Measurements from ENCODE around the gene HPCAL1. TPM values are rescaled to one million over a fixed set of nuclear protein-coding genes. Genes with fewer than 3 reads are reported as not detected.

Gene HPCAL1
- total RNA-seq, 1 experiment from 2014 or later, result 159 TPM

DNA sequence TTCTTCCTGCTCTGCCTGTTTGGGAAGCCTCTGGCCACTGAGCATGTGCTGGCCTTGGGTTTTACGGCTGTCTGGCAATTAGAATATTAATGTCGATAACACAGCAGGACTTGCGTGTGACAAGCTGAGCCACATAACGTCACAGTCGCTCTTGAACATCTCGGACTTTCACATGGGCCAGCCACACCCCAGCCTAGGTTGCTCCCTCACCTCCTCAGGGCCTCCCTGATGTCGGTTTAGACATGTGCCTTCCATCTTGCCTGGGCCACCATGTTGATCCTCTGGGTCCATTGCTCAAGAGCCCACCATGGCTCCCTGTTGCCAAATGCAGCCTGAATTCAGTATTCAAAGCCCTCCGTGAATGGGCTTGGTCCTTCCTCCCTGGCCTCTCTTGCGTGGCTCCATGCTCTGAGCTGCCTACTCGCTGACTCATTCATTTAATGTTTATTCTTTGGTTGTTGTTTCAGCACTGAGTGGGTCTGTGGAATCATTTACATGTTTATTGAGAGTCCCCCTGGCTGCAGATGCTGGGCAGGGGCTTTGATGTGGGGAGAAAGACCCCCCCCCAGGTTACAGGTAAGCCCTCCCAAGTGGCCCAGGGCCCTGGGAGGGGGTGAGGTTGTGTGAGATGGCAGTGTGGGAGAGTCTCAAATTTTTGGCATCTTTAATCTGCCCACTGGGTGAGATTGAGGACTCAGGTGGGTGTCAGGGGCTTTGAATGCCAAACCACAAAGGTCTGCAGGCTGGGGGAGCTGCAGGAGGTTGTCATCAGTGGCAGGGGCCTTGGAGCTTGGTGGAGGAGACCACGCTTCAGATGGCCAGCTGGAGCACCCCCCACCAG is 83.4 kb downstream of the HPCAL1 start:
- H3K4me3 ChIP-seq, result no peak overlapping the region
- no peaks in the 10 kb centered on the region for H3K9me3 ChIP-seq
- no peaks in the 10 kb centered on the region for H3K27me3 ChIP-seq
- H3K36me3 ChIP-seq, result peaks cover 16% of the 10 kb centered on the region
- peak; percentile 63 for DNase-seq

DNA sequence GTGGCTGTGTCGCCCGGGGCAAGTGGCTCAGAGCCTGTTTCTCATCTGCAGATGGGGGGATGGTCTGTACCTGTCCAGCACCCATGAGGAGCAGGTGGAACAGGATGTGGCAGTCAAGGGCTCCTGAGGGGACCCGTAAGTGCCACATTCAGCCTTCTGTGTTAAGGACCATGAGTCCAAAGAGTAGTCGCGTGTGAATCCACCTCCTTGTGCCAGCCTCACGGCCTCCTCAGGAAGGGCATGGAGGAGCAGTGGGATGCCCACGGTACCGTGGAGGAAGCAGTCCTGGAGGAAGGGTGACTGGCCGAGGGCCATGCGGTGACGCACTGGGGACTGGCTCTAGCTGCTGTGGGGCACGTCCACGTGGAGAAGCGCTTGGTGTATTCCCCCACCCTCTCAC is 84.3 kb downstream of the HPCAL1 start:
- Histone ChIP-seq H3K9me3 (no peaks in the 10 kb centered on the region), H3K27me3 (no peaks in the 10 kb centered on the region), H3K4me3 (no peak overlapping the region), H3K36me3 (peaks cover 18% of the 10 kb centered on the region)
- DNase-seq, result no peak

DNA sequence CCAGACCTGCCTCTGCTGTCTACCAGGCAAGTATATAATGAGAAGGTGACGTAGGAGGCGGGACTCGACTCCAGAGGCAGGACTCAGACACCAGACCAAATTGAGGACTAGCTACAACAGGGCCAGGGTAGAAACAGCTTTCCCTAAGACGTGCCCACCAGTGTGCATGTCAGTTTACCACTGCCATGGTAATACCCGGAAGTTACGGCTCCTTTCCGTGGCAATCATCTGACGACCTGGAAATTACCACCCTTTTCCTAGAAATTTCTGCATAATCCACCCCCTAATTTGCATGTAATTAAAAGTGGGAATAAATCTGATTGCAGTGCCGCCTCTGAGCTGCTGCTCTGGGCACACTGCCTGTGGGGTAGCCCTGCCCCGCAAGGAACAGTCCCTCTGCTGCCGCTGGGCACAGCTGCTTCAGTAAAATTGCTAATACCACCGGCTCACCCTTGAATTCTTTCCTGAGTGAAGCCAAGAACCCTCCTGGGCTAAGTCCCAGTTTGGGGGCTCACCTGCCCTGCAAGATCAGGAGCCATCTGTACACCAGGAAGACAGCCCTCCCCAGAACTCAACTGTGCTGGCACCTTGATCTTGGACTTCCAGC is 86.4 kb downstream of the HPCAL1 start:
- Histone ChIP-seq H3K9me3 (no peaks in the 10 kb centered on the region), H3K4me3 (no peak overlapping the region), H3K36me3 (peaks cover 20% of the 10 kb centered on the region), H3K27me3 (no peaks in the 10 kb centered on the region)
- DNase-seq, result no peak

DNA sequence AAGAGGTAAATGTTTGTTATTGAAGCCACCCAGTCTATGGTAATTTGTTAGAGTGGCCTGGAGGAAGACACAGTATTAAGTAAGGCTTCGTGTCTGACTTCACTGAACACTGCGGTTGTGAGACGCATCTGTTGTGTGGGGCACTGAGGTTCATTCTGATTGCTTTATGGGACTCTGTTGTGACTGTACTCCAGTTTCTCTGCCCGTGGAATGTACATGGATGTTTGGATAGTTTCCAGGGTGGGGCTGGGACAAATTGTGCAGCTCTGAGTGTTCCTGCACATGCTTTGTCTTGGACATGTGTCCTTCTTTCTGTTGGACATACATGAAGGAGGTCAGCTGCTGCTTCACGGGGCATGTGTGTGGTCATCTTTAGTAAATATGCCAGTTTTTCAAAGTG is 86.9 kb downstream of the HPCAL1 start:
- Histone ChIP-seq H3K4me3 (no peak overlapping the region), H3K36me3 (peaks cover 20% of the 10 kb centered on the region), H3K27me3 (no peaks in the 10 kb centered on the region), H3K9me3 (no peaks in the 10 kb centered on the region)
- no peak for DNase-seq

DNA sequence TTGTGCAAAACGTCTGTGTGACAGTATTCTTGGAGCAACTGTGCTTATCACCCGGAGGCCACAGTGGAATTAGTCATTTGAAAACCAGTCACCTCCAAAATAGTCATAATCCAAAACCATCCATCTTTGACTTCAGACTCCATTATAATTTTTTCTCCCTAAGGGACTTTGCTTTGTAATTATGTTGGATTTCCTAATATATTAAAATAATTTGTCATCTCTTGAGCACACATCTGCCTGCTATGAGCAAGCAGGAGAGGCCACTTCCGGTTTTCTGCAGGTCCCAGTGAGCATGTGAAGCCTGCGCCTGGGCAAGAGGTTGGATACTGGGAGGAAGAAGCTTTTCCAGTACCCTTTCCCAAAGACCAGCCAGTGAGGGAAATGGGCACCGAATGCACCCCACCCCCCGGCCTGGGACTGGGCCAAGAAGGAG is 87.7 kb downstream of the HPCAL1 start:
- Histone ChIP-seq H3K4me3 (no peak overlapping the region), H3K27me3 (no peaks in the 10 kb centered on the region), H3K9me3 (no peaks in the 10 kb centered on the region), H3K36me3 (peaks cover 20% of the 10 kb centered on the region)
- DNase-seq, result no peak

DNA sequence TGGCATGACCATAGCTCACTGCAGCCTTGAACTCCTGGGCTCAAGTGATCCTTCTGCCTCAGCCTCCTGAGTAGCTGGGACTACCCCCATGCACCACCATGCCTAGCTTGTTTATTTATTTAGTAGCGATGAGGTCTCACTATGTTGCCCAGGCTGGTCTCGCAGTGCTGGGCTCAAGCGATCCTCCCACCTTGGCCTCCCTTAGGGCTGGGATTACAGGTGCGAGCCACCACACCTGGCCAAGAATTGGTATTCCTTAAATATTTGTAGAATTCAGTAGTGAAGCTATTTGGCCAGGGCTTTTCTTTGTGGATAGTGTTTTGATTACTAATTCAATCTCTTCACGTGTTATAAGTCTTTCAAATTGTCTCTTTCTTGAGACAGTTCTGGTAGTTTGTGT is 89.4 kb downstream of the HPCAL1 start:
- H3K9me3 ChIP-seq, result no peaks in the 10 kb centered on the region
- no peak for DNase-seq
- no peak overlapping the region for H3K4me3 ChIP-seq
- no peaks in the 10 kb centered on the region for H3K27me3 ChIP-seq
- peaks cover 24% of the 10 kb centered on the region for H3K36me3 ChIP-seq

DNA sequence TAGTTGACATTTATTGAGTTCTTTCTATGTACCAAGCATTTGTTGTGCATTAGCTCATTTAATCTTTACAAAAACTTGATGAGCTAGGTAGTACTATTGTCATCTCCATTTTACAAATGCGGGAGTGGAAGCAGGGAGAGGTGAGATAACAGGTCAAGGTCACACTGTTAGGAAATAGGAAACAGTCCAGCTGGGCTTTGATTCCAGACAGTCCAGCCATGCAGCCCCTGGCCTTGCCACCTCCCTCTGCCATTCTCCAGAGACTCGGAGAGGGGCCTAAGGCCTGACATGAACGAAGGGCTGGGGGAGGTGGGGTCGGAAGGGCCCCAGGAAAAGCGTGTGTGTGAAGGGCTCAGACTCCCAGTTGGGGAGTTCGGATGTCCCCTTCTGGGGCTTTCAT is 89.8 kb downstream of the HPCAL1 start:
- Histone ChIP-seq H3K36me3 (peaks cover 24% of the 10 kb centered on the region), H3K9me3 (no peaks in the 10 kb centered on the region), H3K27me3 (no peaks in the 10 kb centered on the region), H3K4me3 (no peak overlapping the region)
- DNase-seq, result no peak

DNA sequence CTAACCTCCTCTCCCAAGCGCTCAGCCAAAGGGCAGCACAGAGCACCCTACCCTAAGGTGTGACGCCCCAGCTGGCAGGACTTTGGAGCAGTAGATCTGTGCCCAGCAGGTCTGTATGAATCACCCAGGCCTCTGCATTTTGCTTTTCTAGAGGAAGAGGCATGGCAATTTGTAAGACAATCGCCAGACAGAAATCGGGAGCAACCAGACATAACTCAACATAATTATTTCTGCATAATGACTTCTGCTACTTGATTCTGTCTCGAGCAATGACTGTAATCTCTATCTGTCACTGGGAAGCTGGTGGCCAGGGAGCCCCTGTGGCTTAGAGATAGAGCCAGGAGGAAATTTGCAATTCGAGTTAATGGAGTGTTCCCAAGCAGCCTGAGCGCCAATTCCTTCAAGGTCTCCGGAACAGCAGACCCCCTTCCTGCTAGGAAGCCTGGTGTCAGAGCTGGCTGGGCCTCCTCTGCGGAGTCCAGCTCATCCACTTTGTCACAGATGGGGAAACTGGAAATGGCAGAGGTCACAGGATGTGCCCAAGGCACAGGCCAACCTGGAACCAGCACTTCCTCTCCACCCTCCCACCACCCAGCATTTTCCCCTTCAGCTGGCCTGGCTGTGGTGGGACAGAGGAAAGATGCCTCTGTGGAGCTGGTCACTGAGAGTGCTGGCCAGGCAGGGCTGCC is 90.4 kb downstream of the HPCAL1 start:
- Histone ChIP-seq H3K36me3 (peaks cover 21% of the 10 kb centered on the region), H3K9me3 (no peaks in the 10 kb centered on the region), H3K4me3 (no peak overlapping the region), H3K27me3 (no peaks in the 10 kb centered on the region)
- DNase-seq, result peak; percentile 29

DNA sequence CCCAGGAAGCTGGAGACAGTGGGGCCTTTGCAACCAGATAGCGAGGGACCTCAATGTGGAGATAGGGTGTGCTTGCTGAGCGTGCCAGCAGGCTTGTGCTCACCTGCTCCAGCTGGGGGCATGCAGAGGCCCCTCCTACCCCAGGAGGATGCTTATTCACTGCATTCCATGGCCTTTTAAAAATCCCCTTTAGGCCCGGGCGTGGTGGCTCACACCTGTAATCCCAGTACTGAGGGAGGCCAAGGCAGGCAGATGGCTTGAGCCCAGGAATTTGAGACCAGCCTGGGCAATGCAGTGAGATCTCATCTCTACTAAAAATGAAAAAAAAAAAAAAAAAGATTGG is 90.9 kb downstream of the HPCAL1 start:
- Histone ChIP-seq H3K9me3 (no peaks in the 10 kb centered on the region), H3K27me3 (no peaks in the 10 kb centered on the region), H3K4me3 (no peak overlapping the region), H3K36me3 (peaks cover 20% of the 10 kb centered on the region)
- DNase-seq, result no peak

DNA sequence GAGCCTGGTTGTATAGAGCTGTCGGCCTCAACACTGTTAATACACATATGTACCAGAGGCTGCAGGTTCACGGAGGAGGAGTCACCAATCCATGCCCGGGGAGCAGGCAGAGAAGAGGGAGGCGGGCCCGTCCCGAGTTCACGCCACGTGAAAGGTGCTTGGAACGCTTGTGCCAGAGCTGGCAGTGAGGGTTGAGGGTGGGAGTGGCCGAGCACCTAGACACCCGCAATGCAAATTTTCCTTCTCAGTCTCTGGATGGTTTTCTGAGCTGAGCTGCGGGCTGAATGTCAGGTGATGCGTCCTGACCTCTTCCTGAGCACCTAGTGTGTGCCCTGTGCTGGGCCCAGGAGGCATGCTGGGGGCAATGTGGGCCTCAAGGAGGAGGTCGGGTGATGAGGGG is 93.2 kb downstream of the HPCAL1 start:
- Histone ChIP-seq H3K9me3 (no peaks in the 10 kb centered on the region), H3K4me3 (no peak overlapping the region), H3K27me3 (no peaks in the 10 kb centered on the region), H3K36me3 (peaks cover 28% of the 10 kb centered on the region)
- DNase-seq, result no peak

DNA sequence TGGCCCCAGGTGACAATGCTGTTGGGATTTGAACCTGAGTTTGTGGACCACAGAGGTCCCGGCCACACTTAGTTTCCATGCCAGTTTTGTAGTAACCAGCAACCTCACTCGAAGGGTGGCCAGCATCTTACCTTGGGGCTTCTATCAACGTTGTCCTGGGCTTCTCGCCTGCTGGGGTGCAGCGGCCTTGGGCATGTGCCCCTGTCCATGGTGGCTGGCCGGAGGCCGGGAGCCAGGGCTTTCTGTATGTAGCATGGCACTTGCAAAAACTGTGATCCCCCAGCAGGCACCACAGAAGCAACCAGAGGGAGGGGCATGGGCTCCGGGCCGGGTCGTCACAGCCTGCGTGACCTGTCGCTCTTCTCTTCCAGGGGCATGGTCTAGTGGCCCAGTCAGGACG is 93.8 kb downstream of the HPCAL1 start:
- Histone ChIP-seq H3K4me3 (no peak overlapping the region), H3K36me3 (peaks cover 28% of the 10 kb centered on the region), H3K27me3 (no peaks in the 10 kb centered on the region), H3K9me3 (no peaks in the 10 kb centered on the region)
- no peak for DNase-seq

DNA sequence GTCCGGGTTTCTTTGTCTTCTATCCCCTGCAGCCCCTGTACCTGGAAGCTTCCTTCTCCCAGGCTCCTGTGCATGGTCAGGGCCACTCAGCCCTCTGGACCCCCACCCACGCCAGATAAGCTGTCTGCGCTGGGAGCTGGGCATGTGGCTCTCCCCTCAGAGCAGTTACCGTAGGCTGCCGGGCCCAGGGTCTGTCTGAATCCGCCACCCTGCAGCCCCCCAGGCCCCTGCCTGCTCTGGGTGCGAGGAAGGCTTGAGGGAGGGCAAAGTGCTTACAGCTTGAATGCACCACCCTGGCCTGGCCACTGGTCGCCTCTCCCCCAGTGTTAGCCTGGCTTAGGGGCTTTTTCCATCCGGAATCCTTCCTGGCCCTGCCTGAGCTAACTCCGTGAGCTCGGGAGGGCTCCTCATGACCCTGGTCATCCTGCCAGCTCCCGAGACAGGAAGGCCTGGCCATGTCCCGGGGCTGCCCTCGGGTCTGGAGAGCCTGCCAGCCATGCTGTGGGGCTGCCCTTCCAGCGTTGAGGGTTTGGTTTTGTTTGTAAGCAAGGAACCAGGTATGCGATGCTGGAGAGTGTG is 94.7 kb downstream of the HPCAL1 start:
- Histone ChIP-seq H3K27me3 (no peaks in the 10 kb centered on the region), H3K4me3 (no peak overlapping the region), H3K9me3 (no peaks in the 10 kb centered on the region), H3K36me3 (peaks cover 34% of the 10 kb centered on the region)
- no peak for DNase-seq

DNA sequence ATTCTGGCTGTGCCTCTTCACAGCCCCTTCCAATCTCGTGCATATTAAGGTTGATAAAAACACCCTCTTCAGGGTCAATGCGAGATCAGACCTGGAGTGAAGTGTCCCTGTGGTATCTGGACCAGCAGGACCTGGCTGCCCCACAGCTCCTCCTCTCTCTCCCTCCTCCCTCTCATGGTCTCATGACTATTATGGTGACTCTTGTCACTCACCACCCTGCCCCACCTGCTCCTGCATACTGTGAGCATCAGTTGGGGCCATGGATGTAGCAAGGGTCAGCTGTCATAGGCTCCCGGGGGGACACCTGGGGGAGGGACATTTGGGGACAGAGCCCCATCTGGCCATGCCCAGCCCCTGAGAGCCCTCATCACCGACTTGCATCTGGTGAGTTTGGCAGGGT is 95.2 kb downstream of the HPCAL1 start:
- Histone ChIP-seq H3K36me3 (peaks cover 34% of the 10 kb centered on the region), H3K27me3 (no peaks in the 10 kb centered on the region), H3K4me3 (no peak overlapping the region), H3K9me3 (no peaks in the 10 kb centered on the region)
- no peak for DNase-seq

DNA sequence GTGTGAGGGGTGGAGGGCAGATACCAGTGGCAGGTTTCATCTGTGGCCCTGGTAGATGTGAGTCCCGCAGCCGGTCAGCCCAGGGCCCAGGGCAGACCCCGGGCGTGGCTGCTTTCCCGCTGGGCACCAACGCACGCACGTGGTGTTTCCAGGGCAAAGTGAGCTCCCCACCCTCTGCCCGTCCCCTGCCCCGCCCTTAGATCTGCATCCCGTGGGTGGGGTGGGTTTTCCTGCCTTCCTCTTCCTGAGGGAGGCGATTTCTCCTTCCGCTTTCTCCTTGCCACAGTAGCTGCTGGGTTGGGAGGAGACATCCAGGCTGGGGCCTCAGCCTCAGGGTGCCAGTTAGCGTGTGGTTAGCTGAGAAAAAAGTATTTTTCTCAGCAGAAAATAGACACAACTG is 95.8 kb downstream of the HPCAL1 start:
- no peak for DNase-seq
- peaks cover 33% of the 10 kb centered on the region for H3K36me3 ChIP-seq
- no peak overlapping the region for H3K4me3 ChIP-seq
- no peaks in the 10 kb centered on the region for H3K27me3 ChIP-seq
- no peaks in the 10 kb centered on the region for H3K9me3 ChIP-seq

DNA sequence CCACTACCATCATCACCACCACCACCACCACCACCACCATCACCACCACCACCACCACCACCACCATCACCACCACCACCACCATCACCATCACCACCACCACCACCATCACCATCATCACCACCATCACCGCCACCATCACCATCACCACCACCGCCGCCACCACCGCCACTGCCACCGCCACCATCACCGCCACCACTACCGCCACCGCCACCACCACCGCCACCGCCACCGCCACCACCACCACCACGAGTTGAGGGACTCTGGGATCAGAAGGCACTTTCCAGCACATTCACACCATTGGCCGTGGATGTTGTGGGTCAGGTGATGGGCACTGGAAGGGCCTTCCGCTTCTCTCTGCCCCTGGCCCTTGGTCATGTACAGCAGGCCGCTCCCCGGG is 96.7 kb downstream of the HPCAL1 start:
- no peak for DNase-seq
- H3K4me3 ChIP-seq, result no peak overlapping the region
- peaks cover 41% of the 10 kb centered on the region for H3K36me3 ChIP-seq
- H3K27me3 ChIP-seq, result no peaks in the 10 kb centered on the region
- H3K9me3 ChIP-seq, result no peaks in the 10 kb centered on the region

DNA sequence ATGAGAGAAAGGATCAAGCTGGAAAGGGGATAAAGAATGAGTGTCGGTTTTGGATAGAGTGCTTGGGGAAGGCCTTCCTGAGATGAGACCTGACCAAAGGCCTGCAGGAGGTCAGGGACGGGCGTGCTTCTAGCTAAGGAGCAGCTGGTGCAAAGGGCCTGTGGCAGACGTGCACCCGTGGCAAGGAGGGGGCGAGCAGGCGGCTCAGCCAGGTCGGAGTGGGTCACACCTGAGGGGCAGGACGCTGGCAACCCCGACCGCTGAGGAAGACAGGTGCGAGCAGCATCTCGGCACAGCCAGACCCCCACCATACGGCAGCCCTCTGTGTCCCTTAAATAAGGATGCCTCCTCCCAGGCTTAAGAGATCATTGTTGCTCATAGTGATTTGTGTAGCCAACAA is 97.3 kb downstream of the HPCAL1 start:
- no peak overlapping the region for H3K4me3 ChIP-seq
- no peaks in the 10 kb centered on the region for H3K27me3 ChIP-seq
- peaks cover 42% of the 10 kb centered on the region for H3K36me3 ChIP-seq
- H3K9me3 ChIP-seq, result no peaks in the 10 kb centered on the region
- no peak for DNase-seq

DNA sequence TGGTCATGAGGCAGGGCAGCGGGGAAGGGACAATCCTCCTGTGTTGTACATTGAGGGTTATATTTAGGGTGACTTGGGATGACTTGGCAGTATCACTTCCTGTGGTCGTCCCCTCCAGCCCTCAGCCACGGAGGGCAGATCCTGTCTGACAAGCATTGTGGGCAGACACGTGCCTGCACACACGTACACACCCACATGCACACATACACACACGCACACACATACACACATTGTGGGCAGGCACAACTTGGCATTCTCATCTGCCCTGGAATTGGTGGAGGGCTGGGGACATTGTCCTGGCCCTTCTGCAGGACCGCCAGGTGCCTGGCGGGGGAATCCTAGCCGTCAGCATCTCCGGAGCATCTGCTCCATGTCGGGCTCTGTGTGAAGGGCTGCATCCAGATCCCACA is 97.9 kb downstream of the HPCAL1 start:
- Histone ChIP-seq H3K9me3 (no peaks in the 10 kb centered on the region), H3K27me3 (no peaks in the 10 kb centered on the region), H3K36me3 (peaks cover 42% of the 10 kb centered on the region), H3K4me3 (no peak overlapping the region)
- DNase-seq, result no peak

Data from MG63 (cell line).